Brain pericyte (primary cell): ENCODE measurements around the gene UBAC2.
A peak's percentile ranks its signal among the peaks of the same experiment; 100 is the strongest.

Experiments used
- DNase-seq: peaks from one replicate; pipeline ENCODE4 v3.0.0-alpha.2; 2012; ENCODE audit warnings: low read depth, low spot score

The UBAC2 gene

GRCh38 chr13:99311748-99312492, 111.3 kb downstream of the UBAC2 start:
- DNase-seq: no peak

- peak; percentile 41 for DNase-seq
Observed at GRCh38 chr13:99312493-99312883, 111.8 kb downstream of the UBAC2 start.

- no peak for DNase-seq
Observed at GRCh38 chr13:99313501-99313900, 112.8 kb downstream of the UBAC2 start.

GRCh38 chr13:99313941-99314340, 113.3 kb downstream of the UBAC2 start:
- no peak for DNase-seq

GRCh38 chr13:99314640-99315176, 114.1 kb downstream of the UBAC2 start:
- DNase-seq: no peak

GRCh38 chr13:99315186-99315585, 114.5 kb downstream of the UBAC2 start:
- DNase-seq: no peak

GRCh38 chr13:99316224-99316623, 115.6 kb downstream of the UBAC2 start:
- no peak for DNase-seq

GRCh38 chr13:99316657-99317256, 116.1 kb downstream of the UBAC2 start:
- no peak for DNase-seq

GRCh38 chr13:99320693-99321481, 120.2 kb downstream of the UBAC2 start:
- DNase-seq: peak; percentile 51

- no peak for DNase-seq
Observed at GRCh38 chr13:99321709-99322108, 121.1 kb downstream of the UBAC2 start.

GRCh38 chr13:99322297-99323103, 121.8 kb downstream of the UBAC2 start:
- no peak for DNase-seq

GRCh38 chr13:99323488-99323887, 122.8 kb downstream of the UBAC2 start:
- DNase-seq: no peak

- DNase-seq: no peak
Observed at GRCh38 chr13:99326012-99326411, 125.4 kb downstream of the UBAC2 start.

- no peak for DNase-seq
Observed at GRCh38 chr13:99327126-99327525, 126.5 kb downstream of the UBAC2 start.

- no peak for DNase-seq
Observed at GRCh38 chr13:99327761-99328160, 127.1 kb downstream of the UBAC2 start.

- no peak for DNase-seq
Observed at GRCh38 chr13:99329477-99329876, 128.8 kb downstream of the UBAC2 start.

GRCh38 chr13:99330942-99331341, 130.3 kb downstream of the UBAC2 start:
- DNase-seq: no peak

- no peak for DNase-seq
Observed at GRCh38 chr13:99331881-99332293, 131.2 kb downstream of the UBAC2 start.

GRCh38 chr13:99332456-99332855, 131.8 kb downstream of the UBAC2 start:
- DNase-seq: no peak

GRCh38 chr13:99334221-99334620, 133.6 kb downstream of the UBAC2 start:
- no peak for DNase-seq

- DNase-seq: no peak
Observed at GRCh38 chr13:99335087-99335486, 134.4 kb downstream of the UBAC2 start.
